ENCODE results near the gene PTPN6.

- TF ChIP-seq POLR2AphosphoS5 (IDR thresholded peaks at IDR 0.05; ENCODE audit: low read depth, low read length) = no peak
- TF ChIP-seq POLR2A (IDR thresholded peaks at IDR 0.05; ENCODE audit: low read depth, low read length) = no peak; the same call in 1 of the 2 replicates
Measured at GRCh38 chr12:6963016-6963731, 12.0 kb downstream of the PTPN6 start.

All from GM12892 (cell line).